AG09319 (cell line): ENCODE data around the gene AKAP13.

ENCODE experiments used
- DNase-seq: peaks from one replicate; pipeline ENCODE4 v3.0.0-alpha.2; 2010; ENCODE audit warnings: low read depth; ENCODE audit errors: extremely low read depth
- TF ChIP-seq, protein P1 (sequence below): IDR thresholded peaks from 2 replicates; pipeline ENCODE4 v1.5.1; 2011; ENCODE audit warnings: low read depth, mild to moderate bottlenecking, inconsistent platforms, low read length, moderate library complexity

The AKAP13 gene

GRCh38 chr15:85742186-85742821, 361.9 kb downstream of the AKAP13 start:
- TF ChIP-seq, protein P1, sequence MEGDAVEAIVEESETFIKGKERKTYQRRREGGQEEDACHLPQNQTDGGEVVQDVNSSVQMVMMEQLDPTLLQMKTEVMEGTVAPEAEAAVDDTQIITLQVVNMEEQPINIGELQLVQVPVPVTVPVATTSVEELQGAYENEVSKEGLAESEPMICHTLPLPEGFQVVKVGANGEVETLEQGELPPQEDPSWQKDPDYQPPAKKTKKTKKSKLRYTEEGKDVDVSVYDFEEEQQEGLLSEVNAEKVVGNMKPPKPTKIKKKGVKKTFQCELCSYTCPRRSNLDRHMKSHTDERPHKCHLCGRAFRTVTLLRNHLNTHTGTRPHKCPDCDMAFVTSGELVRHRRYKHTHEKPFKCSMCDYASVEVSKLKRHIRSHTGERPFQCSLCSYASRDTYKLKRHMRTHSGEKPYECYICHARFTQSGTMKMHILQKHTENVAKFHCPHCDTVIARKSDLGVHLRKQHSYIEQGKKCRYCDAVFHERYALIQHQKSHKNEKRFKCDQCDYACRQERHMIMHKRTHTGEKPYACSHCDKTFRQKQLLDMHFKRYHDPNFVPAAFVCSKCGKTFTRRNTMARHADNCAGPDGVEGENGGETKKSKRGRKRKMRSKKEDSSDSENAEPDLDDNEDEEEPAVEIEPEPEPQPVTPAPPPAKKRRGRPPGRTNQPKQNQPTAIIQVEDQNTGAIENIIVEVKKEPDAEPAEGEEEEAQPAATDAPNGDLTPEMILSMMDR = no peak

GRCh38 chr15:85743392-85744055, 363.1 kb downstream of the AKAP13 start:
- no peak for DNase-seq
- TF ChIP-seq, protein P1 = no peak

More at GRCh38 chr15:85742186-85742821, 361.9 kb downstream of the AKAP13 start:
- no peak for DNase-seq

GRCh38 chr15:85744579-85744978, 364.2 kb downstream of the AKAP13 start:
- no peak for DNase-seq
- TF ChIP-seq, protein P1 = no peak

DNA sequence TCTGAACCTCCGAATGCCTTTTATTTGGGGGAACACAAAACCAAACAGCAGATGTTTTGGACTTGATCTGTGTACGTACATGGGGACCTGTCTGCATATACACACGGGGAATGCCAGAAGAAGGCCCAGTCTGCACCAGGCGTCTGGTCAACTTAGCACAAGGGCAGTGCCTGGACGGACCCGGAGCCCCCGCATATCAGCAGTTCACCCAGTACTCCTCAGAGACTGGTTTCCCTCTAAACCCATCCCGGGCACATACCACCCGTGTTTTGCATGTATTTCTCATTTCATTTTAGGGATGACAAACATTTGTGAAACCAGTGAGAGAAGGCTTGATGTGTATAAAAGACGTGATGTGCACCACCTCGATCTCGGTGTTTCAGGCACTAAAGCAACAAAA, 364.6 kb downstream of the AKAP13 start:
- TF ChIP-seq, protein P1 = no peak
- no peak for DNase-seq

DNA sequence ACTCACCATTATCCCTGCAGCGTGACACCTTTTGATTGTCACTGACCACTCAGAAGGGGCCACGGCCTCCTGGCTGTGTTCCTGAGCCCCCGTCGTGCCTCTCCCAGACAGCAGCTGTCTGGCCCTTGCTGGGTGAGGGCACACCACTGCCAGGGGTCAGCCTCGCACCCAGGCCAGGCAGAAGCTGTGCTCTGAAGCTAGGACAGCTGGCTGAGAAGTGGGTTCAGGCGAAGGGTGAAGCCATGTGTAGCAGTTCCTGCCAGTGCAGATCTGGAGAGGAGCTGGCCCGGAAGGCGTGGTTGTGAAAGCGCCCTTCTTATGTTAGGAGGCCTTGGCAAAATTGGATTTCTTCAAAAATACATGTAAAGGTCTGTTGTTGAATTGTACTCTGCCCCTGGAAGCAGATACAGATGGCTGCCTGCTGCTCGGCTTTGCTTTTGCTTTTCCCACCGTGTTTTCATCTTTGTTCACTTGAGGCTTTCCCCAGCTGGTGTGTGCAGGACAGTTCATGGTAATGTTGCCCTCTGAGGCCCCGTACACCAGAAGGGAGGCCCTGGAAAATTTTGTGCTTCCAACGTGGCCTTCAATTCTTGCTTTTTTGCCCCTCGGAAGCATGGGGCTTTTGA, 365.2 kb downstream of the AKAP13 start:
- TF ChIP-seq, protein P1 = no peak

DNA sequence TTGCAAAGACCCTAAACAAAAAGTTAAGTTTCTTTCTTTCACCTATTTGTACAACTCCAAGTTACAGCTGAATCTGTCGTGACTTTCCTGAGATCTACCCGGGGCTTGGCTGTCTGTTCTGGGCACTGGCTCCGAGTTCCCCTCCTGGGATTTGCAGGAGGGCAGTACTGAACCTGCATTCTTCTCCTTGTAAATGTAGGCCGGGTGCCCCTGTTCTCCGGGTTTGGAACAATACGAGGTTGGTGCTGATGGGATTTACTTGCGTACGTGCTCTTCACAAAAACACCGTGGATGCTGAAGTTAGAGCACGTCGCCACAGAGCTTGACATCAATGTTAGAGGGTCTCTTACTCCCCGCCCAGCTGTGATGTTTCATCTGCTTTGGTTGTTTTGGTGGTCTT, 366.2 kb downstream of the AKAP13 start:
- no peak for DNase-seq
- TF ChIP-seq, protein P1 = no peak

More for the DNA sequence above, 365.2 kb downstream of the AKAP13 start:
- no peak for DNase-seq

DNA sequence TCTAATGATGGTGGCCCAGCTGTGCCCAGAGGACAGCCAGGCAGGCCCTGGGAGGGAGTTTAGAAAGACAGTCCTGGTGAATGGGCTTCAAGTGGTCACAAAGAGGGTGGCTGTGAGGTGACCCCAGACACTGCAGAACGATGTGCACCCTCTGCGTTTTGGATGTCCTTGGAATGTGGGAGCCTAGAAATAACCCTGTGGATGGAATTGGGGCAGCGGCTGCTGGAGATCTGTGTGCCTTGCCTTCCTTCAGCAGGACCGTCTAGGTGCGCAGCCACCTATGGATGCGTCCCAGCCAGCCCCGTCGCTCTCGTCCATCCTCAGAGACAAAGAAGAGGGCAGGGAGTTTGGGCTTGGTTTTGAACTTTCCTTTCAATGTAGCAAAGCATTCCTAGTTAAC, 367.8 kb downstream of the AKAP13 start:
- DNase-seq = no peak
- TF ChIP-seq, protein P1 = no peak
